ENCODE results near the gene LGALS3BP.

DNA sequence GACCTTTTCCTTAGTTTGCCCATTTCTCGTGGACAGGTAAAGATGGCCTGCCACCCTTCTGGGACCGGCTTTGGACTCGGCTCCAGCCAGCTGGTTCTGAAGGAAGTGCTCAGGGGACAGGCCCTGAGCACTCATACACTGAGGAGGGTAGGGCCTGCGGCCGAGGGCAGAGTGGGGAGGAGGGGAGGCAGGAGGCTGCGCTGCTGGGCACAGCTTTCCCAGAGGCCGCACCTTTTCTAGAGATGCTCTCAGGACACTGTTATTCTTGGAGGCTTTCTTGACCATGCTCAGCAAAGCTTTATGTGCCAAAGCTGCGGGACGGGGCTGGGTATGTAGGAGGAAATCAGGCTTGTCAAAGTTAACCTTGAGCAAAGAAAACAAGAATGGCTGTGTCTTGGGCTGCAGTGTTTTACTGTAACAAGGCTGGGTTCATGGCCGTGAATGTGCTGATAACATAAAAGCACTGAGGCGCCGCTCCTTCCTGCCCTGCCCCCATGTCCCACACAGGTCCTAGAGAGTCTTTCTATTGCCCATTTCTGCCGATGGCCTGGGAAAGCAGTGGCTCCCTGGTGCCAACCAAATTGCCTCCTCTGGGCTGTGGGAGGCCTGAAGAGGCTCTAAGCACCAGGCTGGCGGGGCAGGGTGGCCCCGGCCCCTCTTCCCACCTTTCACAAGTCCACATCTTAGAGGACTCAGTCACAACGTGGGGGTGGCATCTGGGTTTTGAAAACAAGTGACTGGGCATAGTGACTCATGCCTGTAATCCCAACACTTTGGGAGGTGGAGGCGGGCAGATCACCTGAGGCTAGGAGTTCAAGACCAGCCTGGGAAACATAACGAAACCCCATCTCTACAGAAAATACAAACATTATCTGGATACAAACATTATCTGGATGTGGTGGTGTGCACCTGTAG, 32.2 kb downstream of the LGALS3BP start:
- TF ChIP-seq, protein P1, sequence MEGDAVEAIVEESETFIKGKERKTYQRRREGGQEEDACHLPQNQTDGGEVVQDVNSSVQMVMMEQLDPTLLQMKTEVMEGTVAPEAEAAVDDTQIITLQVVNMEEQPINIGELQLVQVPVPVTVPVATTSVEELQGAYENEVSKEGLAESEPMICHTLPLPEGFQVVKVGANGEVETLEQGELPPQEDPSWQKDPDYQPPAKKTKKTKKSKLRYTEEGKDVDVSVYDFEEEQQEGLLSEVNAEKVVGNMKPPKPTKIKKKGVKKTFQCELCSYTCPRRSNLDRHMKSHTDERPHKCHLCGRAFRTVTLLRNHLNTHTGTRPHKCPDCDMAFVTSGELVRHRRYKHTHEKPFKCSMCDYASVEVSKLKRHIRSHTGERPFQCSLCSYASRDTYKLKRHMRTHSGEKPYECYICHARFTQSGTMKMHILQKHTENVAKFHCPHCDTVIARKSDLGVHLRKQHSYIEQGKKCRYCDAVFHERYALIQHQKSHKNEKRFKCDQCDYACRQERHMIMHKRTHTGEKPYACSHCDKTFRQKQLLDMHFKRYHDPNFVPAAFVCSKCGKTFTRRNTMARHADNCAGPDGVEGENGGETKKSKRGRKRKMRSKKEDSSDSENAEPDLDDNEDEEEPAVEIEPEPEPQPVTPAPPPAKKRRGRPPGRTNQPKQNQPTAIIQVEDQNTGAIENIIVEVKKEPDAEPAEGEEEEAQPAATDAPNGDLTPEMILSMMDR (IDR thresholded peaks at IDR 0.05) = no peak
- TF ChIP-seq POLR2AphosphoS5 (IDR thresholded peaks at IDR 0.05) = no peak
